K562 (cell line): ENCODE results near the gene SLC39A12. TPM values are rescaled to one million over a fixed set of nuclear protein-coding genes. Genes with fewer than 3 reads are reported as not detected.

Source experiments
- ATAC-seq: fragments of 200-7000 bp; cut with Tn5 transposase; 3 replicates; pipeline ENCODE4 v1.9.1; 2020; ENCODE audit warnings: moderate library complexity
- BruUV-seq: library from RNA; stranded (reverse); fragments of 400-500 nt; replicated peaks from 2 replicates; lab custom pipeline; 2021; lab: Mats Ljungman, UMichigan
- CTCF ChIA-PET: fragments of 300-600 bp; formaldehyde crosslinking; extraction: SDS; loops from one replicate; lab custom pipeline; 2021; ENCODE audit warnings: low intra/inter-chr PET ratio; lab: Yijun Ruan, JAX
- POLR2A ChIA-PET: fragments of 300-600, 350-650 bp; sonication (Branson Sonifier 250); formaldehyde crosslinking; extraction: SDS; loops from one replicate; lab custom pipeline; 2021; ENCODE audit warnings: antibody characterized with exemption, inconsistent platforms; lab: Yijun Ruan, JAX
- DNase-seq, 4 experiments: peaks; one replicate each; pipeline versions ENCODE4 v3.0.0 to v3.0.0-alpha.2; 2011 to 2018; ENCODE audit warnings: low spot score in 3 of 4, mixed read lengths in 3 of 4; ENCODE audit errors: extremely low read depth in 1 of 4
- FAIRE-seq: peaks from 2 replicates; lab custom pipeline; 2011; peaks lifted over from hg19 to GRCh38; lab: Jason Lieb, UNC
- H2AFZ ChIP-seq: 2 replicates; pipeline ENCODE4 v1.6.0; 2011; ENCODE audit warnings: low read depth, low read length, control low read depth, inconsistent platforms
- H3K27ac ChIP-seq: fragments of 200-600 bp; 3 replicates; pipeline ENCODE4 v1.8.0; 2011; ENCODE audit warnings: low read depth, mild to moderate bottlenecking, control low read depth, inconsistent platforms, low read length, moderate library complexity, mixed read lengths; ENCODE audit errors: extremely low read depth
- H3K27me3 ChIP-seq, 2 experiments: fragments of 300-600 bp in 1 of 2; 2 replicates in 1 of 2; 3 replicates in 1 of 2; pipeline versions ENCODE4 v1.6.0 to v1.8.0; 2011; ENCODE audit warnings: inconsistent platforms in 2 of 2, low read length in 2 of 2, mild to moderate bottlenecking in 1 of 2, mixed read lengths in 1 of 2, moderate library complexity in 1 of 2; ENCODE audit not compliant: control insufficient read depth in 2 of 2, insufficient read depth in 2 of 2
- H3K36me3 ChIP-seq: fragments of 300-600 bp; 3 replicates; pipeline ENCODE4 v1.8.0; 2011; ENCODE audit warnings: mild to moderate bottlenecking, low read length, inconsistent platforms; ENCODE audit not compliant: control insufficient read depth, insufficient read depth
- H3K4me1 ChIP-seq, 2 experiments: fragments of 200-600 bp in 1 of 2; replicated peaks in 1 of 2; 2 replicates in 1 of 2; 3 replicates in 1 of 2; pipeline versions ENCODE4 v1.5.1 to v1.8.0; 2011; ENCODE audit warnings: inconsistent platforms in 2 of 2, low read length in 2 of 2, mild to moderate bottlenecking in 1 of 2, mixed read lengths in 1 of 2, moderate library complexity in 1 of 2; ENCODE audit not compliant: control insufficient read depth in 2 of 2, insufficient read depth in 2 of 2
- H3K4me2 ChIP-seq: 2 replicates; pipeline ENCODE4 v1.6.1; 2011; ENCODE audit warnings: low read length, control low read depth, inconsistent platforms, mixed read lengths; ENCODE audit not compliant: insufficient read depth
- H3K4me3 ChIP-seq: fragments of 200-600 bp; sonication (generic), shearing (Covaris generic); 2 replicates; pipeline ENCODE4 v1.5.1; 2016; ENCODE audit warnings: control low read depth, inconsistent platforms
- H3K79me2 ChIP-seq: fragments of 200-600 bp; 3 replicates; pipeline ENCODE4 v1.8.0; 2011; ENCODE audit warnings: low read length, inconsistent platforms; ENCODE audit not compliant: control insufficient read depth, insufficient read depth
- H3K9ac ChIP-seq, 2 experiments: 2 replicates each; pipeline versions ENCODE4 v1.6.0 to v1.6.1; 2011; ENCODE audit warnings: low read depth in 2 of 2, low read length in 2 of 2, control low read depth in 1 of 2, inconsistent platforms in 1 of 2, mild to moderate bottlenecking in 1 of 2, mixed read lengths in 1 of 2; ENCODE audit not compliant: insufficient read depth in 1 of 2
- H3K9me1 ChIP-seq: one replicate; pipeline ENCODE4 v1.6.0; 2011; ENCODE audit warnings: inconsistent platforms, mild to moderate bottlenecking, low read length, moderate library complexity; ENCODE audit not compliant: control insufficient read depth, insufficient read depth
- H3K9me3 ChIP-seq: replicated peaks from 2 replicates; pipeline ENCODE4 v1.5.1; 2011; ENCODE audit warnings: low read depth, low read length, inconsistent platforms; ENCODE audit not compliant: control insufficient read depth, insufficient read depth
- H4K20me1 ChIP-seq: replicated peaks from 2 replicates; pipeline ENCODE4 v1.6.1; 2011; ENCODE audit warnings: low read length, inconsistent platforms, mixed read lengths; ENCODE audit not compliant: control insufficient read depth, insufficient read depth
- EP300 ChIP-seq: IDR thresholded peaks from 2 replicates; pipeline ENCODE4 v1.6.1; 2012; ENCODE audit warnings: low read length, improper control_type of control experiment
- FOXK2 ChIP-seq, 2 experiments: fragments of 450-650 bp; IDR thresholded peaks in 1 of 2; conservative IDR thresholded peaks in 1 of 2; 2 replicates each; pipeline ENCODE4 v1.6.1; 2016; ENCODE audit warnings: low read depth in 2 of 2, mild to moderate bottlenecking in 1 of 2
- MAFF ChIP-seq: IDR thresholded peaks from 2 replicates; pipeline ENCODE4 v1.6.1; 2012; ENCODE audit warnings: low read length, improper control_type of control experiment
- MEF2D ChIP-seq: conservative IDR thresholded peaks from 2 replicates; pipeline ENCODE4 v1.6.1; 2016; ENCODE audit warnings: low read depth, missing genetic modification characterization, missing compliant biosample characterization
- NR2F6 ChIP-seq: fragments of 450-650 bp; formaldehyde crosslinking; IDR thresholded peaks from 2 replicates; pipeline ENCODE4 v1.4.0; 2020; ENCODE audit warnings: mild to moderate bottlenecking
- NRF1 ChIP-seq, 2 experiments: fragments of 450-650 bp; IDR thresholded peaks in 1 of 2; conservative IDR thresholded peaks in 1 of 2; 2 replicates each; pipeline ENCODE4 v1.6.1; 2014; ENCODE audit warnings: mild to moderate bottlenecking in 2 of 2
- SIRT6 ChIP-seq: IDR thresholded peaks from one replicate; pipeline ENCODE4 v1.6.1; 2012; ENCODE audit warnings: low read depth, mild to moderate bottlenecking, control low read depth, inconsistent platforms, low read length, moderate library complexity
- ZC3H11A ChIP-seq: IDR thresholded peaks from 2 replicates; pipeline ENCODE4 v1.6.1; 2012; ENCODE audit warnings: low read depth, low read length, improper control_type of control experiment
- ZFPM2 ChIP-seq: fragments of 250-450 bp; sonication (Bioruptor Pico); IDR thresholded peaks from 2 replicates; pipeline ENCODE4 v1.5.1; 2022; ENCODE audit warnings: mild to moderate bottlenecking
- ZNF311 ChIP-seq: fragments of 250-450 bp; sonication (Bioruptor Pico); IDR thresholded peaks from 2 replicates; pipeline ENCODE4 v1.4.0; 2020; ENCODE audit warnings: mild to moderate bottlenecking, moderate library complexity
- ZSCAN32 ChIP-seq: fragments of 450-650 bp; formaldehyde crosslinking; IDR thresholded peaks from 2 replicates; pipeline ENCODE4 v1.4.0; 2020; ENCODE audit warnings: mild to moderate bottlenecking, moderate library complexity
- WGBS: fragments of 100-300 bp; shearing (Covaris generic); methylation state at CpG from one replicate; pipeline ENCODE4 v1.1.6; 2016; ENCODE audit warnings: low coverage, mixed read lengths; ENCODE audit not compliant: insufficient coverage; ENCODE audit errors: missing lambda C conversion rate; 5-methylcytosine and 5-hydroxymethylcytosine counted together
- in situ Hi-C: fragments of 300-500 bp; cut with MboI; formaldehyde crosslinking; loops from 4 replicates; pipeline ENCODE4 v1.15.0; 2018; ENCODE audit warnings: inconsistent platforms, mixed read lengths
- intact Hi-C: fragments of 100-400 bp; cut with micrococcal nuclease; formaldehyde crosslinking; loops from 2 replicates; pipeline ENCODE4 v1.14.2; 2022
- polyA plus RNA-seq, 8 experiments: library from polyadenylated mRNA; depleted of rRNA in 4 of 8; stranded (reverse) in 5 of 8; unstranded in 3 of 8; fragments of >200 nt; fragmentation: Nextera tagmentation in 2 of 8; fragmentation: Illumina TruSeq in 1 of 8; extraction: Ambion mirVana in 2 of 8; extraction: Trizol in 1 of 8; gene quantifications; 2 replicates each; pipeline versions ENCODE4 v1.2.1 to v1.2.3, GENCODE V29; 2011 to 2014; ENCODE audit warnings: inconsistent platforms in 1 of 8, missing spikeins in 1 of 8
- total RNA-seq, 7 experiments: library from RNA; depleted of rRNA in 6 of 7; stranded (reverse); fragments of >200 nt in 6 of 7; fragmentation: Illumina TruSeq in 2 of 7; extraction: Trizol in 2 of 7; gene quantifications; 2 replicates each; pipeline versions ENCODE4 v1.2.1 to v1.2.3, GENCODE V29; 2011 to 2021; ENCODE audit warnings: low replicate concordance in 1 of 7
- TF ChIP-seq, protein P1 (sequence below): fragments of 450-650 bp; IDR thresholded peaks from 2 replicates; pipeline ENCODE4 v1.6.1; 2016; ENCODE audit warnings: mild to moderate bottlenecking, moderate library complexity
- TF ChIP-seq, protein P2 (sequence below): fragments of 250-450 bp; sonication (Bioruptor Pico); IDR thresholded peaks from 2 replicates; pipeline ENCODE4 v1.8.0; 2021; ENCODE audit warnings: moderate library complexity, mild to moderate bottlenecking, inconsistent platforms

The SLC39A12 gene
- total and polyA plus RNA-seq, 9 of the 15 experiments (the other 6 are each of a cell fraction or from before 2014, with no cell fraction given) = not detected

DNA sequence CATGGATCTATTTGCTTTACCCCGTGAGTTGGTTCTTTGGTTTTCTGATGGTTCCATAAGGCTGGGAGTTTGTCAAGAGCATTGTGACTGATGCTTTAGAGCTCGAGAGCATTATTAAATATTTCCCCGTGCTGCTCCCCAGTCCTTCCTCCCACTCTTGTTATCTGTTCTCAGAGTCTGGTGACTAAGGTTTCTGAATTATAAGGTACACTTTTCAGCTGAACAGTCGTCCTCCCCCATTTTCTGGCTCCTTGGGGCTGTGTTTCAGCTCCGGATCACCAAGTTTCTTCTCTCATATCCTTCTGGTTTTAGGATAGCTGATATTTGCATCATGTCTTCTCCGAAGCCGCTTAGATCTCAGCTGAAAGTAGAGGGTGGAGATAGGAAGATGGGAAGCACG lies 130.7 kb downstream of the SLC39A12 start:
- no peak for DNase-seq
- H3K4me2 ChIP-seq = no peak overlapping the region
- H2AFZ ChIP-seq = no peak overlapping the region
- no peaks in the 10 kb centered on the region for H4K20me1 ChIP-seq
- H3K9me1 ChIP-seq = no peaks in the 10 kb centered on the region
- no TSS peak for BruUV-seq
- no peak for ATAC-seq
- H3K4me1 ChIP-seq = no peaks in the 10 kb centered on the region
- WGBS = under 1% methylated on average over 8 of the region's 8 CpGs
- in situ Hi-C loops = no loop called here
- H3K9me3 ChIP-seq = no peaks in the 10 kb centered on the region
- ChIA-PET POLR2A (interaction anchor here (0.8 kb wide), 1 partner anchor 332 kb away, joined by 5 read pairs; no protein-coding TSS in a partner anchor), CTCF (no interaction called here)
- no peaks in the 10 kb centered on the region for H3K79me2 ChIP-seq
- H3K27me3 ChIP-seq = no peaks in the 10 kb centered on the region; a peak in 1 of 5 replicates
- no peaks in the 10 kb centered on the region for H3K36me3 ChIP-seq
- H3K4me3 ChIP-seq = no peak overlapping the region
- no peak overlapping the region for H3K27ac ChIP-seq
- no peak for FAIRE-seq
- H3K9ac ChIP-seq = no peak overlapping the region
- intact Hi-C loops = no loop called here
- TF ChIP-seq FOXK2 (conservative IDR thresholded peaks at IDR 0.05 in 1 of 2, IDR thresholded peaks at IDR 0.05 in 1 of 2; ENCODE audit: low read depth in 2 of 2) (no peak), SIRT6 (no peak), ZSCAN32 (CRISPR knock-in tag) (no peak), MAFF (no peak), ZC3H11A (no peak), NRF1 (conservative IDR thresholded peaks at IDR 0.05 in 1 of 2, IDR thresholded peaks at IDR 0.05 in 1 of 2) (no peak), MEF2D (tag) (no peak), ZFPM2 (CRISPR knock-in tag) (no peak), ZNF311 (CRISPR knock-in tag) (no peak), NR2F6 (CRISPR knock-in tag) (no peak), EP300 (no peak)
- TF ChIP-seq, protein P1, sequence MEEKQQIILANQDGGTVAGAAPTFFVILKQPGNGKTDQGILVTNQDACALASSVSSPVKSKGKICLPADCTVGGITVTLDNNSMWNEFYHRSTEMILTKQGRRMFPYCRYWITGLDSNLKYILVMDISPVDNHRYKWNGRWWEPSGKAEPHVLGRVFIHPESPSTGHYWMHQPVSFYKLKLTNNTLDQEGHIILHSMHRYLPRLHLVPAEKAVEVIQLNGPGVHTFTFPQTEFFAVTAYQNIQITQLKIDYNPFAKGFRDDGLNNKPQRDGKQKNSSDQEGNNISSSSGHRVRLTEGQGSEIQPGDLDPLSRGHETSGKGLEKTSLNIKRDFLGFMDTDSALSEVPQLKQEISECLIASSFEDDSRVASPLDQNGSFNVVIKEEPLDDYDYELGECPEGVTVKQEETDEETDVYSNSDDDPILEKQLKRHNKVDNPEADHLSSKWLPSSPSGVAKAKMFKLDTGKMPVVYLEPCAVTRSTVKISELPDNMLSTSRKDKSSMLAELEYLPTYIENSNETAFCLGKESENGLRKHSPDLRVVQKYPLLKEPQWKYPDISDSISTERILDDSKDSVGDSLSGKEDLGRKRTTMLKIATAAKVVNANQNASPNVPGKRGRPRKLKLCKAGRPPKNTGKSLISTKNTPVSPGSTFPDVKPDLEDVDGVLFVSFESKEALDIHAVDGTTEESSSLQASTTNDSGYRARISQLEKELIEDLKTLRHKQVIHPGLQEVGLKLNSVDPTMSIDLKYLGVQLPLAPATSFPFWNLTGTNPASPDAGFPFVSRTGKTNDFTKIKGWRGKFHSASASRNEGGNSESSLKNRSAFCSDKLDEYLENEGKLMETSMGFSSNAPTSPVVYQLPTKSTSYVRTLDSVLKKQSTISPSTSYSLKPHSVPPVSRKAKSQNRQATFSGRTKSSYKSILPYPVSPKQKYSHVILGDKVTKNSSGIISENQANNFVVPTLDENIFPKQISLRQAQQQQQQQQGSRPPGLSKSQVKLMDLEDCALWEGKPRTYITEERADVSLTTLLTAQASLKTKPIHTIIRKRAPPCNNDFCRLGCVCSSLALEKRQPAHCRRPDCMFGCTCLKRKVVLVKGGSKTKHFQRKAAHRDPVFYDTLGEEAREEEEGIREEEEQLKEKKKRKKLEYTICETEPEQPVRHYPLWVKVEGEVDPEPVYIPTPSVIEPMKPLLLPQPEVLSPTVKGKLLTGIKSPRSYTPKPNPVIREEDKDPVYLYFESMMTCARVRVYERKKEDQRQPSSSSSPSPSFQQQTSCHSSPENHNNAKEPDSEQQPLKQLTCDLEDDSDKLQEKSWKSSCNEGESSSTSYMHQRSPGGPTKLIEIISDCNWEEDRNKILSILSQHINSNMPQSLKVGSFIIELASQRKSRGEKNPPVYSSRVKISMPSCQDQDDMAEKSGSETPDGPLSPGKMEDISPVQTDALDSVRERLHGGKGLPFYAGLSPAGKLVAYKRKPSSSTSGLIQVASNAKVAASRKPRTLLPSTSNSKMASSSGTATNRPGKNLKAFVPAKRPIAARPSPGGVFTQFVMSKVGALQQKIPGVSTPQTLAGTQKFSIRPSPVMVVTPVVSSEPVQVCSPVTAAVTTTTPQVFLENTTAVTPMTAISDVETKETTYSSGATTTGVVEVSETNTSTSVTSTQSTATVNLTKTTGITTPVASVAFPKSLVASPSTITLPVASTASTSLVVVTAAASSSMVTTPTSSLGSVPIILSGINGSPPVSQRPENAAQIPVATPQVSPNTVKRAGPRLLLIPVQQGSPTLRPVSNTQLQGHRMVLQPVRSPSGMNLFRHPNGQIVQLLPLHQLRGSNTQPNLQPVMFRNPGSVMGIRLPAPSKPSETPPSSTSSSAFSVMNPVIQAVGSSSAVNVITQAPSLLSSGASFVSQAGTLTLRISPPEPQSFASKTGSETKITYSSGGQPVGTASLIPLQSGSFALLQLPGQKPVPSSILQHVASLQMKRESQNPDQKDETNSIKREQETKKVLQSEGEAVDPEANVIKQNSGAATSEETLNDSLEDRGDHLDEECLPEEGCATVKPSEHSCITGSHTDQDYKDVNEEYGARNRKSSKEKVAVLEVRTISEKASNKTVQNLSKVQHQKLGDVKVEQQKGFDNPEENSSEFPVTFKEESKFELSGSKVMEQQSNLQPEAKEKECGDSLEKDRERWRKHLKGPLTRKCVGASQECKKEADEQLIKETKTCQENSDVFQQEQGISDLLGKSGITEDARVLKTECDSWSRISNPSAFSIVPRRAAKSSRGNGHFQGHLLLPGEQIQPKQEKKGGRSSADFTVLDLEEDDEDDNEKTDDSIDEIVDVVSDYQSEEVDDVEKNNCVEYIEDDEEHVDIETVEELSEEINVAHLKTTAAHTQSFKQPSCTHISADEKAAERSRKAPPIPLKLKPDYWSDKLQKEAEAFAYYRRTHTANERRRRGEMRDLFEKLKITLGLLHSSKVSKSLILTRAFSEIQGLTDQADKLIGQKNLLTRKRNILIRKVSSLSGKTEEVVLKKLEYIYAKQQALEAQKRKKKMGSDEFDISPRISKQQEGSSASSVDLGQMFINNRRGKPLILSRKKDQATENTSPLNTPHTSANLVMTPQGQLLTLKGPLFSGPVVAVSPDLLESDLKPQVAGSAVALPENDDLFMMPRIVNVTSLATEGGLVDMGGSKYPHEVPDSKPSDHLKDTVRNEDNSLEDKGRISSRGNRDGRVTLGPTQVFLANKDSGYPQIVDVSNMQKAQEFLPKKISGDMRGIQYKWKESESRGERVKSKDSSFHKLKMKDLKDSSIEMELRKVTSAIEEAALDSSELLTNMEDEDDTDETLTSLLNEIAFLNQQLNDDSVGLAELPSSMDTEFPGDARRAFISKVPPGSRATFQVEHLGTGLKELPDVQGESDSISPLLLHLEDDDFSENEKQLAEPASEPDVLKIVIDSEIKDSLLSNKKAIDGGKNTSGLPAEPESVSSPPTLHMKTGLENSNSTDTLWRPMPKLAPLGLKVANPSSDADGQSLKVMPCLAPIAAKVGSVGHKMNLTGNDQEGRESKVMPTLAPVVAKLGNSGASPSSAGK = no peak
- TF ChIP-seq, protein P2, sequence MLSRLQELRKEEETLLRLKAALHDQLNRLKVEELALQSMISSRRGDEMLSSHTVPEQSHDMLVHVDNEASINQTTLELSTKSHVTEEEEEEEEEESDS (CRISPR knock-in tag) = no peak
